Neural crest cell (in vitro differentiated cells): ENCODE data around the gene NOL9. TPM values are rescaled to one million over a fixed set of nuclear protein-coding genes. Genes with fewer than 3 reads are reported as not detected.

Experiments used
- DNase-seq: peaks from one replicate; pipeline ENCODE4 v3.0.0; 2021; ENCODE audit warnings: low read depth, mixed read lengths, low spot score
- H3K27ac Mint-ChIP-seq: one replicate; pipeline ENCODE4 v1.8.0; 2021; ENCODE audit warnings: mild to moderate bottlenecking, mixed read lengths; ENCODE audit not compliant: unreplicated experiment
- H3K27me3 Mint-ChIP-seq: 2 replicates; pipeline ENCODE4 v1.8.0; 2021; ENCODE audit warnings: low read depth, mild to moderate bottlenecking, mixed read lengths
- H3K36me3 Mint-ChIP-seq: 2 replicates; pipeline ENCODE4 v1.8.0; 2021; ENCODE audit warnings: low read depth, mild to moderate bottlenecking, mixed read lengths
- H3K4me1 Mint-ChIP-seq: 2 replicates; pipeline ENCODE4 v1.8.0; 2021; ENCODE audit warnings: mixed read lengths
- H3K4me3 Mint-ChIP-seq: one replicate; pipeline ENCODE4 v1.8.0; 2021; ENCODE audit warnings: mild to moderate bottlenecking, mixed read lengths
- H3K9me3 Mint-ChIP-seq: 2 replicates; pipeline ENCODE4 v1.8.0; 2021; ENCODE audit warnings: mixed read lengths
- CTCF ChIP-seq: fragments of 200-600 bp; sonication (generic); conservative IDR thresholded peaks from 2 replicates; pipeline ENCODE4 v1.5.0; 2021; ENCODE audit warnings: antibody characterized with exemption, mild to moderate bottlenecking
- total RNA-seq: library from RNA; stranded (reverse); gene quantifications from 2 replicates; pipeline ENCODE4 v1.2.1, GENCODE V29; 2021

The NOL9 gene
- total RNA-seq, 1 donor from 2014 or later: 47.2 TPM

- H3K27ac Mint-ChIP-seq: no peak overlapping the region
- H3K27me3 Mint-ChIP-seq: peaks cover 3% of the 10 kb centered on the region
- no peak for DNase-seq
- no peak for TF ChIP-seq CTCF
- peaks cover 19% of the 10 kb centered on the region for H3K4me1 Mint-ChIP-seq
- no peaks in the 10 kb centered on the region for H3K9me3 Mint-ChIP-seq
- H3K36me3 Mint-ChIP-seq: no peaks in the 10 kb centered on the region
- no peak overlapping the region for H3K4me3 Mint-ChIP-seq
Measured at GRCh38 chr1:6503884-6504602, 50.3 kb downstream of the NOL9 start.

GRCh38 chr1:6502000-6502891 is 52.1 kb downstream of the NOL9 start:
- Mint-ChIP-seq H3K36me3 (no peaks in the 10 kb centered on the region), H3K27ac (no peak overlapping the region), H3K4me1 (peaks cover 26% of the 10 kb centered on the region), H3K9me3 (no peaks in the 10 kb centered on the region), H3K4me3 (no peak overlapping the region), H3K27me3 (peaks cover 3% of the 10 kb centered on the region)
- no peak for DNase-seq
- no peak for TF ChIP-seq CTCF

GRCh38 chr1:6501279-6501813 is 53.0 kb downstream of the NOL9 start:
- TF ChIP-seq CTCF: no peak
- no peak for DNase-seq
- H3K9me3 Mint-ChIP-seq: no peaks in the 10 kb centered on the region
- no peaks in the 10 kb centered on the region for H3K36me3 Mint-ChIP-seq
- no peak overlapping the region for H3K27ac Mint-ChIP-seq
- H3K4me3 Mint-ChIP-seq: peak overlapping the region; percentile 31
- peaks cover 6% of the 10 kb centered on the region for H3K27me3 Mint-ChIP-seq
- peaks cover 21% of the 10 kb centered on the region for H3K4me1 Mint-ChIP-seq

GRCh38 chr1:6500544-6501278 is 53.6 kb downstream of the NOL9 start:
- Mint-ChIP-seq H3K4me1 (peaks cover 20% of the 10 kb centered on the region), H3K27ac (no peak overlapping the region), H3K4me3 (peak overlapping the region; percentile 31), H3K36me3 (no peaks in the 10 kb centered on the region), H3K9me3 (no peaks in the 10 kb centered on the region), H3K27me3 (peaks cover 6% of the 10 kb centered on the region)
- TF ChIP-seq CTCF: no peak
- no peak for DNase-seq

GRCh38 chr1:6499296-6499695 is 55.0 kb downstream of the NOL9 start:
- no peak for DNase-seq
- Mint-ChIP-seq H3K4me3 (peak overlapping the region; percentile 66), H3K36me3 (no peaks in the 10 kb centered on the region)

More at GRCh38 chr1:6499296-6499695, 55.0 kb downstream of the NOL9 start:
- H3K27me3 Mint-ChIP-seq: peaks cover 6% of the 10 kb centered on the region
- no peak overlapping the region for H3K27ac Mint-ChIP-seq
- TF ChIP-seq CTCF: no peak
- H3K4me1 Mint-ChIP-seq: peaks cover 16% of the 10 kb centered on the region
- no peaks in the 10 kb centered on the region for H3K9me3 Mint-ChIP-seq
